Body of pancreas (tissue), 4 donors: ENCODE measurements around the gene MAGI1.

Source experiments
- CTCF ChIP-seq, 7 experiments: fragments of 450-650 bp in 4 of 7; fragments of 200-600 bp in 3 of 7; sonication (generic) in 3 of 7; IDR thresholded peaks; one replicate each; pipeline ENCODE4 v1.5.1; 2016 to 2019; ENCODE audit warnings: antibody characterized with exemption in 7 of 7
- POLR2A ChIP-seq, 3 donors: fragments of 450-650 bp; IDR thresholded peaks; one replicate each; pipeline ENCODE4 v1.6.1; 2016; ENCODE audit warnings: antibody characterized with exemption in 3 of 3, mild to moderate bottlenecking in 2 of 3

- TF ChIP-seq CTCF (IDR thresholded peaks at IDR 0.05): no peak
- no peak for TF ChIP-seq POLR2A (IDR thresholded peaks at IDR 0.05)
These were observed 460.8 kb downstream of the MAGI1 start for GRCh38 chr3:65577843-65578430.
